ENCODE results near the gene NOL7.

- TF ChIP-seq, protein P1, sequence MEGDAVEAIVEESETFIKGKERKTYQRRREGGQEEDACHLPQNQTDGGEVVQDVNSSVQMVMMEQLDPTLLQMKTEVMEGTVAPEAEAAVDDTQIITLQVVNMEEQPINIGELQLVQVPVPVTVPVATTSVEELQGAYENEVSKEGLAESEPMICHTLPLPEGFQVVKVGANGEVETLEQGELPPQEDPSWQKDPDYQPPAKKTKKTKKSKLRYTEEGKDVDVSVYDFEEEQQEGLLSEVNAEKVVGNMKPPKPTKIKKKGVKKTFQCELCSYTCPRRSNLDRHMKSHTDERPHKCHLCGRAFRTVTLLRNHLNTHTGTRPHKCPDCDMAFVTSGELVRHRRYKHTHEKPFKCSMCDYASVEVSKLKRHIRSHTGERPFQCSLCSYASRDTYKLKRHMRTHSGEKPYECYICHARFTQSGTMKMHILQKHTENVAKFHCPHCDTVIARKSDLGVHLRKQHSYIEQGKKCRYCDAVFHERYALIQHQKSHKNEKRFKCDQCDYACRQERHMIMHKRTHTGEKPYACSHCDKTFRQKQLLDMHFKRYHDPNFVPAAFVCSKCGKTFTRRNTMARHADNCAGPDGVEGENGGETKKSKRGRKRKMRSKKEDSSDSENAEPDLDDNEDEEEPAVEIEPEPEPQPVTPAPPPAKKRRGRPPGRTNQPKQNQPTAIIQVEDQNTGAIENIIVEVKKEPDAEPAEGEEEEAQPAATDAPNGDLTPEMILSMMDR (conservative IDR thresholded peaks at IDR 0.05) = no peak
- no peak for TF ChIP-seq EZH2 (IDR thresholded peaks at IDR 0.05; ENCODE audit: low read depth)
Measured at GRCh38 chr6:13591205-13591921, 23.8 kb upstream of the NOL7 start.

Measured in PC-9 (cell line).